ENCODE results near the gene ACVR1. TPM values are rescaled to one million over a fixed set of nuclear protein-coding genes. Genes with fewer than 3 reads are reported as not detected.

Gene ACVR1
- total RNA-seq, 4 donors from 2014 or later: 4.7 to 18.7 (median 10.3) TPM

DNA sequence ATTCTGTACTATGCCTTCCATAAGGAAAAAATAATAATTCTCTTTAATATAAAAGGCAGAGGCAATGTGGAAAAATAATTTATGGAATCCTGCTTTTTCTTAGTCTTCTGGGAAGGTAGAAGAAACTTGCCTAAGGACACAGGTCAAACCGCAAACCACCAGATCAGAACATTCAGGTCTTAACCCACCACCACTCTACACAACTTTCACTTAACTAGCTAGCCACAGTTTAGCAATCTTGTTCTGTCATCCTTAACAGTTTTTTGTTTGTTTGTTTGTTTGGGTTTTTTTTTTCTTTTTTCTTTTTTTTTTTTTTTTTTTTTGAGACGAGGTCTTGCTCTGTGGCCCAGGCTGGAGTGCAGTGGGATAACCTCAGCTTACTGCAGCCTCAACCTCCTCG, 70.6 kb downstream of the ACVR1 start:
- Histone ChIP-seq H3K4me3 (no peak overlapping the region), H3K4me1 (peaks cover 0 to 8% (median 0%) of the 10 kb centered on the region in 3 donors), H3K36me3 (no peaks in the 10 kb centered on the region), H3K9me3 (no peaks in the 10 kb centered on the region), H3K27me3 (no peaks in the 10 kb centered on the region), H3K27ac (no peak overlapping the region)
- TF ChIP-seq POLR2A (IDR thresholded peaks at IDR 0.05) (no peak), CTCF (IDR thresholded peaks at IDR 0.05) (no peak)
- intact Hi-C loops (cut with DNase I): no loop called here
- WGBS, 2 donors: 95 to 100% methylated on average over 3 of the region's 3 CpGs
- DNase-seq: no peak

DNA sequence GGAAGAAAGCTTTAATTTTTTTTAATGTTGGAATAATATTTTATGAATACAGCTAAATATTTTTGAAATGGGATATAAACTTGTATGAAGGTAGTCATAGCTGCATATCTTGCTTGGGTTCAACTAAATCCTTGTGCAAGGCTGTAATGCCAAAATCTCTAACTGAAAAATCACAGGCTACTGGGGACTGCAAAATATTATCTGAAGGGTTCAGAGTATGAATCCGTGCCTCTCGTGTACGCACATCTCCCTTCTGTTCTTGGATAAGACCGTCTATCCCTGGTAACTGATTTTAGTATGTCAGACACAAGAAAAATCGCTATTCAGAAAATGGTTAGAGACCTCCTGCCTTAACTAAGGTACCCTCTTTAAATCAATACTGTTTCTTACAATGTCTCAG, 71.8 kb downstream of the ACVR1 start:
- H3K27me3 ChIP-seq: no peaks in the 10 kb centered on the region
- no peaks in the 10 kb centered on the region for H3K36me3 ChIP-seq
- no peak for TF ChIP-seq CTCF (IDR thresholded peaks at IDR 0.05)
- no peak for TF ChIP-seq POLR2A (IDR thresholded peaks at IDR 0.05)
- no peaks in the 10 kb centered on the region for H3K9me3 ChIP-seq
- H3K4me3 ChIP-seq: no peak overlapping the region
- 90 to 95% methylated on average over 5 of the region's 5 CpGs for WGBS, 2 donors
- DNase-seq: no peak
- no peak overlapping the region for H3K27ac ChIP-seq
- no peaks in the 10 kb centered on the region for H3K4me1 ChIP-seq
- intact Hi-C loops (cut with DNase I): no loop called here

GRCh38 chr2:157803952-157804351, 72.2 kb downstream of the ACVR1 start:
- no peak overlapping the region for H3K27ac ChIP-seq
- WGBS, 2 donors: 92 to 93% methylated on average over 3 of the region's 3 CpGs
- DNase-seq: no peak
- H3K9me3 ChIP-seq: no peaks in the 10 kb centered on the region
- TF ChIP-seq POLR2A (IDR thresholded peaks at IDR 0.05): no peak
- no peak for TF ChIP-seq CTCF (IDR thresholded peaks at IDR 0.05)
- intact Hi-C loops (cut with DNase I): no loop called here
- no peaks in the 10 kb centered on the region for H3K4me1 ChIP-seq
- H3K27me3 ChIP-seq: no peaks in the 10 kb centered on the region
- peaks cover 0 to 2% (median 0%) of the 10 kb centered on the region in 3 donors for H3K36me3 ChIP-seq
- no peak overlapping the region for H3K4me3 ChIP-seq

- intact Hi-C loops (cut with DNase I): no loop called here
- Histone ChIP-seq H3K4me1 (no peaks in the 10 kb centered on the region), H3K27ac (no peak overlapping the region), H3K9me3 (no peaks in the 10 kb centered on the region), H3K36me3 (peaks cover 0 to 7% (median 0%) of the 10 kb centered on the region in 3 donors), H3K4me3 (no peak overlapping the region), H3K27me3 (no peaks in the 10 kb centered on the region)
- TF ChIP-seq POLR2A (IDR thresholded peaks at IDR 0.05): no peak
- WGBS, 2 donors: 79 to 80% methylated on average over 4 of the region's 4 CpGs
- no peak for DNase-seq
These were observed 72.7 kb downstream of the ACVR1 start for GRCh38 chr2:157803476-157803875.

GRCh38 chr2:157800838-157801495, 75.2 kb downstream of the ACVR1 start:
- intact Hi-C loops (cut with DNase I): no loop called here
- Histone ChIP-seq H3K27me3 (no peaks in the 10 kb centered on the region), H3K36me3 (peaks cover 0 to 26% (median 0%) of the 10 kb centered on the region in 3 donors), H3K27ac (no peak overlapping the region), H3K4me3 (no peak overlapping the region), H3K4me1 (no peaks in the 10 kb centered on the region), H3K9me3 (no peaks in the 10 kb centered on the region)
- no peak for DNase-seq
- 88 to 91% methylated on average over 5 of the region's 5 CpGs for WGBS, 2 donors
- TF ChIP-seq CTCF (IDR thresholded peaks at IDR 0.05): no peak
- TF ChIP-seq POLR2A (IDR thresholded peaks at IDR 0.05): no peak

Measured in esophagus squamous epithelium (tissue), 5 donors.